Suprapubic skin (tissue), 3 donors: ENCODE results near the gene SH3PXD2B.

Experiments used
- EP300 ChIP-seq: sonication (generic); formaldehyde crosslinking; IDR thresholded peaks from one replicate; pipeline ENCODE4 v1.6.1; 2017; ENCODE audit warnings: antibody characterized with exemption
- TF ChIP-seq, protein P1 (sequence below), 2 donors: fragments of 200-600 bp in 1 of 2; fragments of 450-650 bp in 1 of 2; sonication (generic) in 1 of 2; IDR thresholded peaks; one replicate each; pipeline ENCODE4 v1.5.1; 2016 to 2019; ENCODE audit warnings: antibody characterized with exemption in 2 of 2, mild to moderate bottlenecking in 1 of 2, moderate library complexity in 1 of 2

DNA sequence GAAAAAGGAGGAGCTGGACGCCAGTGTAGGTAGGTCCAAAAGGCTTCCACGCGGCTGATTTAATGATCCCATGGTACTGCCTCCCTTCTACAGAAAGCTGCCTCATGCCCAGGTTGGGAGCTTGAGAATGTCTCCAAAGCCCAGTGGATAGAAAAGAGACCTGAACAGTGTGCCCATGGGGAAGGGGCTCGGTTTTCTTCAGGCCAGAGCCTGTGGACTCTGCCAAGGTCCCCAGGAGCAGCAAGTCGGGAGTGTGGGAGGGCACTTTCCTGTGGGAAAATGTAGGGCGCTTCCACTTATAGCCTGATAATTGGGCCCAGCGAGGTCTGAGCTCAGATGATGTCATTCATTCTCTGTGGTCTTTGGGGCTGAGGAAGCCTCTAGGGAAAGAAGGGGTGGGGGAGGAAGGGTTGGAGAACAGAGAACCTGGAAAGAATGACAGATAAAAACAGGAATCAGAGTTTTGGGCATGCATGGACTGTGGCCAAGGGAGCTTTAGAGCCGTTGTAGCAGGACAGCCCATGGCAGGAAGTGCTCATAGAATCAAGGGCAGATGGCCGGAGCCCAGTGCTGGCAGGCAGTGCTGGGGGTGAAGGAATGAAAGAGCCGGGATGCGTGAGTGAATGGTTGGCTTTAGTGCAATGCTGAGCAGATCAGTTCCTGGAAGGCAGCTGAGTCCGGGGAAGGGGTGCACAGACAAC, 42.5 kb upstream of the SH3PXD2B start:
- no peak for TF ChIP-seq EP300
- TF ChIP-seq, protein P1, sequence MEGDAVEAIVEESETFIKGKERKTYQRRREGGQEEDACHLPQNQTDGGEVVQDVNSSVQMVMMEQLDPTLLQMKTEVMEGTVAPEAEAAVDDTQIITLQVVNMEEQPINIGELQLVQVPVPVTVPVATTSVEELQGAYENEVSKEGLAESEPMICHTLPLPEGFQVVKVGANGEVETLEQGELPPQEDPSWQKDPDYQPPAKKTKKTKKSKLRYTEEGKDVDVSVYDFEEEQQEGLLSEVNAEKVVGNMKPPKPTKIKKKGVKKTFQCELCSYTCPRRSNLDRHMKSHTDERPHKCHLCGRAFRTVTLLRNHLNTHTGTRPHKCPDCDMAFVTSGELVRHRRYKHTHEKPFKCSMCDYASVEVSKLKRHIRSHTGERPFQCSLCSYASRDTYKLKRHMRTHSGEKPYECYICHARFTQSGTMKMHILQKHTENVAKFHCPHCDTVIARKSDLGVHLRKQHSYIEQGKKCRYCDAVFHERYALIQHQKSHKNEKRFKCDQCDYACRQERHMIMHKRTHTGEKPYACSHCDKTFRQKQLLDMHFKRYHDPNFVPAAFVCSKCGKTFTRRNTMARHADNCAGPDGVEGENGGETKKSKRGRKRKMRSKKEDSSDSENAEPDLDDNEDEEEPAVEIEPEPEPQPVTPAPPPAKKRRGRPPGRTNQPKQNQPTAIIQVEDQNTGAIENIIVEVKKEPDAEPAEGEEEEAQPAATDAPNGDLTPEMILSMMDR (IDR thresholded peaks at IDR 0.05): no peak
